Measurements from ENCODE around the gene DDX19B. TPM values are rescaled to one million over a fixed set of nuclear protein-coding genes. Genes with fewer than 3 reads are reported as not detected.

The DDX19B gene
- total and polyA plus RNA-seq, 2 donors (not counting 1 experiment from before 2014, with no cell fraction given) = 33.0 to 35.8 TPM

GRCh38 chr16:70254180-70254964 is 44.6 kb upstream of the DDX19B start:
- Histone ChIP-seq H3K36me3 (replicated peaks in 1 of 2; ENCODE audit: control extremely low read depth in 1 of 2, control insufficient read depth in 1 of 2, extremely low read depth in 1 of 2, insufficient read depth in 2 of 2, low read length in 1 of 2) (peaks cover 0 to 50% of the 10 kb centered on the region in 2 experiments), H2AFZ (ENCODE audit: insufficient read depth, low read depth, low read length, poor library complexity, severe bottlenecking) (no peak overlapping the region), H3K9ac (ENCODE audit: low read length) (no peak overlapping the region), H3K4me2 (replicated peaks; ENCODE audit: low read depth, low read length, poor library complexity, severe bottlenecking) (no peak overlapping the region), H3K79me2 (ENCODE audit: control insufficient read depth, insufficient read depth, low read length) (peaks cover 6% of the 10 kb centered on the region), H3K27me3 (replicated peaks in 1 of 4; ENCODE audit: control extremely low read depth in 1 of 4, control insufficient read depth in 3 of 4, insufficient read depth in 4 of 4, low read length in 3 of 4) (no peaks in the 10 kb centered on the region), H3K4me3 (ENCODE audit: control extremely low read depth in 1 of 5, extremely low read depth in 1 of 5, insufficient read depth in 1 of 5, low read depth in 2 of 5, low read length in 4 of 5) (no peak overlapping the region), H3K4me1 (ENCODE audit: control insufficient read depth in 2 of 2, insufficient read depth in 2 of 2, low read length in 2 of 2) (peaks cover 0 to 19% of the 10 kb centered on the region in 2 donors), H3K9me3 (ENCODE audit: control extremely low read depth in 1 of 3, control insufficient read depth in 2 of 3, insufficient read depth in 1 of 3, low read length in 2 of 3) (peaks cover 0 to 8% (median 0%) of the 10 kb centered on the region in 3 donors), H3K27ac (ENCODE audit: low read length in 2 of 2) (no peak overlapping the region), H4K20me1 (ENCODE audit: control insufficient read depth, insufficient read depth, low read length, poor library complexity, severe bottlenecking) (peaks cover 5% of the 10 kb centered on the region)
- ChIA-PET POLR2A (no interaction called here), CTCF (interaction anchor here (0.9 to 1.1 kb wide), 2 partner anchors 13 to 18 kb away, joined by 3 to 4 read pairs; no protein-coding TSS in a partner anchor)
- ATAC-seq (ENCODE audit: low read depth) (no peak), DNase-seq (no peak)
- no peaks in the 10 kb centered on the region for H3K9me3 Mint-ChIP-seq (ENCODE audit: insufficient read depth)
- no peak for TF ChIP-seq EZH2 (IDR thresholded peaks at IDR 0.05; ENCODE audit: borderline replicate concordance, insufficient read depth, low read depth, low read length, poor library complexity, severe bottlenecking)
- no peak for TF ChIP-seq CTCF (IDR thresholded peaks at IDR 0.05)
- no peaks in the 10 kb centered on the region for H3K27me3 Mint-ChIP-seq
- intact Hi-C loops (cut with micrococcal nuclease) = loop anchor here (5.0 kb wide), 1 partner anchor 198 kb away; the partner anchor contains the start of gene FCSK
- WGBS (ENCODE audit: insufficient coverage) = 98% methylated on average over 8 of the region's 9 CpGs
- H3K4me1 Mint-ChIP-seq = peaks cover 10% of the 10 kb centered on the region
- no peak overlapping the region for H3K27ac Mint-ChIP-seq
- H3K4me3 Mint-ChIP-seq = no peak overlapping the region

- no peaks in the 10 kb centered on the region for H4K20me1 ChIP-seq (ENCODE audit: control insufficient read depth, insufficient read depth, low read length, poor library complexity, severe bottlenecking)
- DNase-seq = no peak
- H3K9me3 ChIP-seq (ENCODE audit: control extremely low read depth in 1 of 3, control insufficient read depth in 2 of 3, insufficient read depth in 1 of 3, low read length in 2 of 3) = peaks cover 0 to 8% (median 0%) of the 10 kb centered on the region in 3 donors
- peaks cover 8% of the 10 kb centered on the region for H3K4me1 Mint-ChIP-seq
- 86% methylated on average over 1 of the region's 12 CpGs for WGBS (ENCODE audit: insufficient coverage)
- H3K27me3 Mint-ChIP-seq = no peaks in the 10 kb centered on the region
- no peak overlapping the region for H3K4me3 Mint-ChIP-seq
- no peak overlapping the region for H3K4me3 ChIP-seq (ENCODE audit: control extremely low read depth in 1 of 5, extremely low read depth in 1 of 5, insufficient read depth in 1 of 5, low read depth in 2 of 5, low read length in 4 of 5)
- H3K27ac ChIP-seq (ENCODE audit: low read length in 2 of 2) = no peak overlapping the region
- H3K27ac Mint-ChIP-seq = no peak overlapping the region
- peaks cover 0 to 13% of the 10 kb centered on the region in 2 donors for H3K4me1 ChIP-seq (ENCODE audit: control insufficient read depth in 2 of 2, insufficient read depth in 2 of 2, low read length in 2 of 2)
- H3K36me3 ChIP-seq (replicated peaks in 1 of 2; ENCODE audit: control extremely low read depth in 1 of 2, control insufficient read depth in 1 of 2, extremely low read depth in 1 of 2, insufficient read depth in 2 of 2, low read length in 1 of 2) = peaks cover 0 to 52% of the 10 kb centered on the region in 2 experiments
- TF ChIP-seq CTCF (IDR thresholded peaks at IDR 0.05) (no peak), EZH2 (IDR thresholded peaks at IDR 0.05; ENCODE audit: borderline replicate concordance, insufficient read depth, low read depth, low read length, poor library complexity, severe bottlenecking) (no peak)
- peaks cover 3% of the 10 kb centered on the region for H3K79me2 ChIP-seq (ENCODE audit: control insufficient read depth, insufficient read depth, low read length)
- H3K9ac ChIP-seq (ENCODE audit: low read length) = no peak overlapping the region
- H3K9me3 Mint-ChIP-seq (ENCODE audit: insufficient read depth) = no peaks in the 10 kb centered on the region
- no peaks in the 10 kb centered on the region for H3K27me3 ChIP-seq (replicated peaks in 1 of 4; ENCODE audit: control extremely low read depth in 1 of 4, control insufficient read depth in 3 of 4, insufficient read depth in 4 of 4, low read length in 3 of 4)
- intact Hi-C loops (cut with micrococcal nuclease) = loop anchor here (5.0 kb wide), 1 partner anchor 197 kb away; the partner anchor contains the start of gene FCSK
- H3K4me2 ChIP-seq (replicated peaks; ENCODE audit: low read depth, low read length, poor library complexity, severe bottlenecking) = no peak overlapping the region
- POLR2A ChIA-PET = no interaction called here
- no peak overlapping the region for H2AFZ ChIP-seq (ENCODE audit: insufficient read depth, low read depth, low read length, poor library complexity, severe bottlenecking)
- no peak for ATAC-seq (ENCODE audit: low read depth)
- CTCF ChIA-PET = interaction anchor here (0.7 to 1.1 kb wide), 2 partner anchors 18 to 216 kb away, joined by 4 read pairs; no protein-coding TSS in a partner anchor
Measured at GRCh38 chr16:70254965-70255286, 44.1 kb upstream of the DDX19B start.
